ENCODE data around the gene EMILIN1.

DNA sequence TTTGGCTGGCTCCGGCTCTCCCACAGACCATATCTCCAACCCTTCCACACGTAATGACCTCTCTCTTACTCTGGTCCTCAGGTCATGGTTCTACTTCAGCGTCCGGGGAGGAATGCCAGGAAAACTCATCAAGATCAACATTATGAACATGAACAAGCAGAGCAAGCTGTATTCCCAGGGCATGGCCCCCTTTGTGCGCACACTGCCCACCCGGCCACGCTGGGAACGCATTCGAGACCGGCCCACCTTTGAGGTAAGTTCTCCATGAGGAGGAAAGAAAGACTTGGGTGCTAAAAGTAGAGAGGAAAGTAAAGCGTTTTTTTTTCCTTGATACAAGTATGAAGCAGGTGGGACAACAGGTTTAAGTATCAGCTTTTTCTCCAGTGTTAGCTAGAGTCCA lies 25.1 kb upstream of the EMILIN1 start:
- TF ChIP-seq, protein P1, sequence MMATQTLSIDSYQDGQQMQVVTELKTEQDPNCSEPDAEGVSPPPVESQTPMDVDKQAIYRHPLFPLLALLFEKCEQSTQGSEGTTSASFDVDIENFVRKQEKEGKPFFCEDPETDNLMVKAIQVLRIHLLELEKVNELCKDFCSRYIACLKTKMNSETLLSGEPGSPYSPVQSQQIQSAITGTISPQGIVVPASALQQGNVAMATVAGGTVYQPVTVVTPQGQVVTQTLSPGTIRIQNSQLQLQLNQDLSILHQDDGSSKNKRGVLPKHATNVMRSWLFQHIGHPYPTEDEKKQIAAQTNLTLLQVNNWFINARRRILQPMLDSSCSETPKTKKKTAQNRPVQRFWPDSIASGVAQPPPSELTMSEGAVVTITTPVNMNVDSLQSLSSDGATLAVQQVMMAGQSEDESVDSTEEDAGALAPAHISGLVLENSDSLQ (IDR thresholded peaks at IDR 0.05): no peak
- no peak for TF ChIP-seq ZNF384 (IDR thresholded peaks at IDR 0.05)
- no peak for TF ChIP-seq HDGF (IDR thresholded peaks at IDR 0.05; ENCODE audit: borderline replicate concordance)
